ENCODE measurements around the gene ACVR1C.

ACVR1C gene

GRCh38 chr2:157492189-157492773, 136.4 kb downstream of the ACVR1C start:
- peak; percentile 54 for DNase-seq

- no peak for DNase-seq
Observed at GRCh38 chr2:157489983-157490382, 138.7 kb downstream of the ACVR1C start.

- DNase-seq, result no peak
Observed at GRCh38 chr2:157488877-157489276, 139.8 kb downstream of the ACVR1C start.

GRCh38 chr2:157487747-157488146, 140.9 kb downstream of the ACVR1C start:
- DNase-seq, result no peak

GRCh38 chr2:157487271-157487610, 141.4 kb downstream of the ACVR1C start:
- no peak for DNase-seq

GRCh38 chr2:157486596-157487270, 141.9 kb downstream of the ACVR1C start:
- no peak for DNase-seq

GRCh38 chr2:157480182-157480961, 148.3 kb downstream of the ACVR1C start:
- DNase-seq, result no peak

GRCh38 chr2:157479081-157480027, 149.3 kb downstream of the ACVR1C start:
- no peak for DNase-seq

- no peak for DNase-seq
Observed at GRCh38 chr2:157477919-157478318, 150.7 kb downstream of the ACVR1C start.

- DNase-seq, result no peak
Observed at GRCh38 chr2:157476953-157477709, 151.5 kb downstream of the ACVR1C start.

Measured in activated effector memory CD4-positive, alpha-beta T cell treated with Interleukin-2 at 50 U/mL for 16 hours (primary cell).